GM18858 (cell line): ENCODE results near the gene KAT6B.
"Not testable (repeated sequence)": the region's sequence is repeated elsewhere in the genome, so short reads cannot be mapped to it uniquely, and the experiment has no call there.

Experiments used
- ATAC-seq: cut with Tn5 transposase; IDR thresholded peaks from one replicate; pipeline ENCODE4 v1.9.1; 2021; ENCODE audit not compliant: unreplicated experiment

The KAT6B gene

GRCh38 chr10:74887614-74888284, 61.3 kb downstream of the KAT6B start:
- ATAC-seq, result no peak

DNA sequence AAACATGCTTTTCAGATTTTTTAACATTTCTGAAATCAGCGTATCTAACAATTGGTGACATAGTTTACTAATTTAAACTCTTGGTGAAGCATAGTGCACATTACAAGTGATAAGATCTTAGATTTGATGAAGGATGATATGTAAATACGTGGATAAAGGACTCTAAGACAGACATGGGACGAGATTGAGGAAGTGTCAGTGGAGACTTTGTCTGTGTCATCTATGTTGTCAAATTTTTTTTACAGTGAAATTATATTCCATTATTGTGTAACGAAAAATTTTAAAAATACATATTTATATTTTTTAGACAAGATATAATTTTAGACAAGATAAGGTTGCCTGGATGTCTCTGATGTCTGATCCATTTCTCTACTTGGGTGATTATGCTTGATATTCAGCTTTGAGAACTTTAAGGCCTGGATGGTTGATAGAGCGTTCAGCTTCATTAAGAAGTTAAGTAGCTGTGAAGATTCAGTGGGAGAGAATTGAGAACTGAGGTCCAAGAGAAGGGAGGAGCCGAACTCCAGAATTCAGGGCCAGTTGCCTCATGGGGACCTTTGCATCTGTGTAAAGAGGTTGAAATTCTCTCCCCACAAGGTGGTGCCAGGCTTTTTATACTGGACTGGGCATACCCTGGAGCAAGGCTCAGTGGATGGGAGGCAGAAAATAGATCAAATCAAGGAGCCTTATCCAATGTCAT, 62.7 kb downstream of the KAT6B start:
- ATAC-seq, result no peak

GRCh38 chr10:74889662-74889998, 63.2 kb downstream of the KAT6B start:
- no peak for ATAC-seq

DNA sequence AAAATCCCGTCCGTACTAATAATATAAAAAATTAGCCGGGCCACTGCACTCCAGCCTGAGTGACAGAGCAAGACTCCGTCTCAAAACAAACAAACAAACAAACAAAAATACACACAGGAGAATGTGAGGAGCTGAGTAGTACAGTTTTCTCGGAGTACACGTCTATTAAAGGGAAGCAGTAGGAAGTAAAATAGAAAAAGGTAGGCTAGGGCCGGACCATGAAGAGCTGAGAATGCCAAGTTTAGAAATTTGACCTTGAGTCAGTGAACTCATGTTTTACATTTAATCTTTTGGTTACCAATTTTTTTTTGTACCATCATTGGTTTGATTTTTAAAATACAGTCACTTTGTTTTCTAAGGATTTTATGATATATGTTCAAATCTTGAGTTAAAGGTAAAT, 64.1 kb downstream of the KAT6B start:
- no peak for ATAC-seq

GRCh38 chr10:74891053-74891452, 64.7 kb downstream of the KAT6B start:
- ATAC-seq, result no peak

- ATAC-seq, result no peak
These were observed 66.4 kb downstream of the KAT6B start for GRCh38 chr10:74892839-74893238.

- ATAC-seq, result not testable (repeated sequence)
These were observed 66.9 kb downstream of the KAT6B start for GRCh38 chr10:74893329-74893728.

DNA sequence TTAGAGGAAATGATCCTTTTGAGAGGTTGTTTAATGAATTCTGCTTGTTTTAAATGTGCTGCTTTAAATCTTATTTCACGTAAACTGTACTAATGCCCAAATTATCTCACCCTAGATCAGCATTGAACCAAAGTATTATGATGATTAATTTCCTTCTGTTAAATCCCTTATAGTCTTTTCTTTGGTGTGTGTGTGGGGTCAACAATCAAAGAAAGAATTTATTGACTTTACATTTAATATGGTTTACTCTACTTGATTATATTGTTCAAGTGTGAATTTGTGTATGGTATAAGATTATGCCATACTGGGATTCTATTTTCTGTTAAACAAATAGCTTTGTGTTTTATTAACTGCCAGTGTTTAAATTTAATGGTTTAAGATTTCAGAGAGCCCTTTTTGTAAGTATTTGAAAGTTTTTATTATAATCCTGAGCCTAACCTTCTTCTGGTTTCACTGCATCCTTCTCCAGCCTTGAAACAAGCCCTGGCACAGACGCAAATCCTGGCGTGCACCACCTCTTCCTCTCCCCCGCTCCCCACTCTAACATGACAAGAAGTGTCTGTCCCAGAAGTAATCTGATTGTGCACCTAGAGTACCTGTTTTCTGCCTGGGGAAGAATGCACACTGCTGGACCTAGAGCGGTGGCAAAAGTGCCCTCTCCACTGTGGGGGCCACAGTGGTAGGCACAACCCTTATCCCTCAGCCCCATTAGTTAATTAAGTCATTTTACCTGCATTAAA, 70.6 kb downstream of the KAT6B start:
- no peak for ATAC-seq

DNA sequence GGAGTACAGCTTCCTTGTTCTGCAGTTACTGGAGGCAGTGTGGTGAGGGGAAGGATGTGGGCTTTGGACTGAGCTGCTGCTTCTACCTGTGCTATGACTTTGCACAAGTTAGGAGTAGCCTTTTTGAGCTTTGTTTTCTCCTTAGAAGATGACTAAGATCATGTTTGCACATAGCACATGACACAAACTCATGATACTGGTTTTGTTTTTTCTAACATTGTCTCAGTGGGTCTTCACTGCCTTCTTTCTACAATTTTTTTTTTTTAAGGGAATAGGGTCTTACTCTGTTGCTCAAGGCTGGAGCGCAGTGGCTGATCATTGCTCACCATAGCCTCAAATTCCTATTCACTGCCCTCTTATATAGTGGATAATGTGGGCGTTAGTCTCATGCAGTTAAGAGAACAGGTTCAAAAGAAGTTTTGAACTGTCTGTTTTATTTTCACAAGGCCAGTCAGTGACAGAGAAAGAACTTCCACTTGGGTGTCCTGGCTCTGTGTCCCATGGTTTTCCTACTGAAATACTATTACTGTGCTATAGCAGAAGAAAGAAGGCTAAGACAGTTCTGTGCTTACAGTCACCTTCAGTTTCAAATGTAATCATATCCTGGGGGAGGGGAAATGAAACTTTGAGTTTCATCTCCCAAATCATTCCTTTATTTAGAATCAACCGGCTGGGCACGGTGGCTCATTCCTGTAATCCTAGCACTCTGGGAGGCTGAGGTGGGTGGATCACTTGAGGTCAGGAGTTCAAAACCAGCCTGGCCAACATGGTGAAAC, 72.0 kb downstream of the KAT6B start:
- peak; percentile 54 for ATAC-seq

DNA sequence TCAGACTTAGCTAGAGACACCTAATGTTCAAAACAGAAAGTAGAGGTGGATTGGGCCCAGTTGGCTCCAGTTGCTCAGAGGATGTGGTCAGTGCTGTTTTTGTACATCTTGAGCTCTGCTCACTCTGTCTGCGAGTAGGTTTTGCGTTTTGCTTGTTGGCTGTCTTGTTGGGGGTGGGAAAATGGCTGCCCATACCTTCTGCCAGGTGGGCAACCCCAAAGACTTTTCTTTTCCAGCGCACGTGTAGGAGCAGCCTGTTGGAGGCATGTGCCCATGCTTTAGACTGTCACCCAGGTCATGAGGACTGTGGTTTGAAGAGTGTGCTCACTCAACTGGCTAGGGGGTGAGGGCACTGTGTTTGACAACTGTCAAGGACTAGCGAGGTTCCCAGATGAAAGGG, 73.9 kb downstream of the KAT6B start:
- ATAC-seq, result no peak

GRCh38 chr10:74901301-74901700, 74.9 kb downstream of the KAT6B start:
- ATAC-seq, result no peak

DNA sequence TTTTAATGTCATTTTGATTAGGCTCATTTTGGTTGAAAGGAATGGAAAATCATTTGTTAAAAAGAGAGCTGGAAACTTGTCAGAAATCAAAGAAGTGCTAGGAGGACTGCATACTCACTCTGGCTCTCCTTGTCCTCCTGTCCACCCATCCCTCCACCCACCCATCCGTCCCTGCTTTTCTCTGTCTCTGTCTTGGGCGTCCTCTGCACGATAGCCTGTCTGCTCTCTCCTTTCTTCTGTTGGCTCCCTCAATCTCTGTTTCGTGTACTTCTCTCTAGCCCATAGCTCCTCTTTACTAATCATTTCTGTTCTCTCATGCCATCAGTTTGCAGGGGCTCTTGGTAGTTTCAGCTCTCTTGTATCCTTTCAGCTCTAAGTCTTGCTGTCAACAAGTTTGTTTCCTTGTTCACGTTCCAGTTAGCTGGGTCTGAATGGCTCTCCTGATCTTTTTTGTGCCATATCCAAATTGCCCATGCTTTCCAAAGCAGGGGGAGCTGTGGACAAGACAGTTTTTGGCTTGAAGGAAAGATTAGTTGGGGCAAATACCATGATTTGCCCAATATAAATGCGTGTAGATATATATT, 75.6 kb downstream of the KAT6B start:
- no peak for ATAC-seq

DNA sequence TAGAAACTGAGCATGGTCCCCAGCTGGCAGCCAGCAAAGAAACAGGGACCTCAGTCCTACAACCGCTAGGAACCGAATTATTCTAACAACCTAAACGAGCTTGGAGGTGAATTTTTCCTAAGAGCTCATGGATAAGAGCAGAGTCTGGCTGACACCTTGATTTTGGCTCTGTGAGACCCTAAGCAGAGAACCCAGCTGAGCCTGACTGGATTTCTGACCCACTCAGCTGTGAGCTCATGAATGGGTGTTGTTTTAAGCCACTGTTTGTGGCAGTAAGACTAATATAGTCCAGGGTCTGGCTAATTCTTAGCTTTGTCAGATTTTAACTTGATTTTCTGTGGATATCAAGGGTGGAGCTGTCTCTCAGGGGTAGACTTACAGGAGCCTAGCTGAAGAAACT, 77.1 kb downstream of the KAT6B start:
- no peak for ATAC-seq

DNA sequence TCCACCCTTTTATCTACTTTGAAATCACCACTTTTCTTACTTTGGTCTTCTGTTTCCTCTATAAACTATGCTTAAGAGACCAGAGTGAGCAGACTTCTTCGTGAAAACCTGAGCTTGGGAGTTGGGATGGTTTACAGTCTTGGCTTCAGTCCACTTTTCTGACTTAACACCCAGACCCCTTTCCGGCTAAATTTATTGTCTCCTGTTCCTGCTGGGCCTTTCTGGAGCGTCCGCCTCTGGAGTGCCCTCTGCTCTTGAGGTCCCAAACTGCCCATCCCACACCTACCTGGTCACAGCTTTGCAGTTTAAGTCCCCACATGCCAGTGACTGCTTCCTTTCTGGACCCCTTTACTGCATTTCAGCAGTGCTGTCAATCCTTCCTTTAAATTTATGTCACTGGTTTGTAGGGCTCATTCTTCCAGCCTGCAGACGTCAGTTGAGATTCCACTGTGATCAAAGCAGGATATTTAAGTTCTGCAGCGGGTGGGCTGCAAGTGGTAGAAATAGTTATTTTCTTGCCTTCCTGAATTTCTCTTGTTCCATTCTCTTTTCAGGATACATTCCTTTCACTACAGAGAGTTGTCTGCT, 80.3 kb downstream of the KAT6B start:
- no peak for ATAC-seq

GRCh38 chr10:74909670-74910069, 83.3 kb downstream of the KAT6B start:
- ATAC-seq, result no peak

DNA sequence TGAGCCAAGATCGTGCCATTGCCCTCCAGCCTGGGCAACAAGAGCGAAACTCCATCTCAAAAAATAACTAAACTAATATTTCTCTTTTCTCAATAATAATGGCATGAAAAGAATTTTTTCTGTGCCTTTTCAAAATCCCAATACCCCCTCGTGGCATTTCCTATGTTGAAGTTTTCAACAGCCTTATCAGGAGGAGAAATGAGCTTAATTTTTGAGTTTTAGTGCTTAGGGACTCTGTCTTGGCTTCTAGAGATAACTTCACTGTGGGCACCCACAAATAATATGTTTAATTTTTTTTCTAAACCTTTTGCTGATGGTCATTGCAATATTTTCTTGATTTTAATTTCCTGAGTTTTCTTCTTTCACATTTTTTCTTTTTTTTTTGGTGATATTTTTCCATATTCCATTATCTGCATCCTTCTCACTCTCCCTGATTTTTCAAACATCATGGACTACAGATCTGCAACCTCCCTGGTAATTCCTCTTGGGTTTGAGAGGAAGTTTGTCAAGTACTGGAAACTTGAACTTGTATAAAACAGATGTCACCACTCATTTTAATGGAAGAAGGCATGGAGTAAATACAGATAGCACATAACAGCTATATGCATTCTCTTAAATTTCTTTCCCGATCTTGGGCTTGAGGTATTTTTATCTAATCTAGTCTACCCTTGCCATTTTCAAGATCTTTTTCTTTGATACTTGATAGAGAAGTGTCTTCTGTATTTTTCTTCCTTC, 84.0 kb downstream of the KAT6B start:
- no peak for ATAC-seq

GRCh38 chr10:74910976-74911350, 84.6 kb downstream of the KAT6B start:
- no peak for ATAC-seq

DNA sequence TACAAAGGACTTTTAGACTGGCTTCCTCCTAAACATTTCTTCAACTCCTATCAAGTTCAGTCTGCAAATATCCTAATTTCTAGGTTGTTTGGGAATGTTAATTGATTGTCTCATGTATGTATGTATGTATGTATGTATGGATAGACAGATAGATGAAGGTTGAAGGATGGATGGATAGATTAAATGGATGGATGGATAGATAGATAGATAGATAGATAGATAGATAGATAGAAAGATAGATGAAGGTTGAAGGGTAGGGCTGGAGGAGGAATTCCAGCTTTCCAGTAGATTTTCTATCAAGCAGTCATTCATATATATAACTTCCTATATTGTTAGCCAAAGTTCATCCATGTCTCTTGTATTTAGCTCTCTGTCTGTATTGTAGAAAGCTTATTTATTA, 85.8 kb downstream of the KAT6B start:
- ATAC-seq, result no peak

GRCh38 chr10:74912682-74913081, 86.3 kb downstream of the KAT6B start:
- no peak for ATAC-seq

DNA sequence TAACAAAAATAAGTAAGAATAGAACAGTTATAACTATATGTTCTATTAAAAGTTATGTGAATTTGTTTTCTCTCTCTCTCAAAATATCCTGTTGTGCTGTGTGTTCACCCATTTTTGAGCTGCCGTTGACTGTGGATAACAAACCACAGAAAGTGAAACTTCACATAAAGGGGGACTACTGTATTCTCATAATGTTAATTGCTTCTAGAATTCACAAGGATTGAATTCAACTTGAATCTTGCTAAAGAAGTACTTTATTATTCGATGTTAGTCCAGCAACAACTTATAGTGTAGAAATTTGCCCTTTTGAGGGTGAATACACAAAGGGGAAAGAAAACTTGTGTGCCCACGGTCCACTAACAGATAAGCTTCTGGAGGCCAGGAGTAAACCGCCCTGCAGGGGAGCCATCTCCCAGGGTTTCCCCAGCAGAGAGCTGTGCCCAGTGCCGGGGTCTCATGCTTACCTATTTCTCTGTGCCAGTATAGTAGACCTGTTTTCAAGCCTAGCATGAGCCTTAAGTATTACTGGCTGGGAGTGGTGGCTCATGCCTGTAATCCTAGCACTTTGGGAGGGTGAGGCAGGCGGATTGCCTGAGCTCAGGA, 87.1 kb downstream of the KAT6B start:
- ATAC-seq, result peak; percentile 68
